Measurements from ENCODE around the gene CCDC85C.

DNA sequence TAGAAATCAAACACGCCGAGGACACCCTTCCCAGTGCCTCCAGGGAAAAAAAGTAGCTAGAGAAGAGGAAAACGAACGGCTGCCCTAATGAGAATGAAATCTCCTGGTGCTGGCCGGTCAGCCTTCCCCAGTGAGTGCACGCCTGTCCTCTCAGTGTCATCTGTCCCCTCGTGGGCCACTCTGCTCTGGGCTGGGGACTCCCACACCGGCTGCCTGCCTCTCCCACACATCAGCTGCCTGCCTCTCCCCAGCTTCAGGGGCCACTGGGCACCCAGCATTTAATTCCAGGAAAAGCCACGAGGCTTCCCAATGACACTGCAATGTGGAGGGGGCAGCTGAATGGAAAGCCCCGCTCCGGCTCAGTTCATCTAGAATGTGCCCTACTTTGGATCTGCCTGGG is 59.0 kb downstream of the CCDC85C start:
- no peak for TF ChIP-seq CTCF (conservative IDR thresholded peaks at IDR 0.05; ENCODE audit: low read length)
- TF ChIP-seq EZH2phosphoT487 (IDR thresholded peaks at IDR 0.05; ENCODE audit: borderline replicate concordance, low read depth, low read length) = no peak

Data from OCI-LY7 (cell line).